Testis (tissue), 3 donors: ENCODE data around the gene VILL. TPM values are rescaled to one million over a fixed set of nuclear protein-coding genes. Genes with fewer than 3 reads are reported as not detected.

Source experiments
- DNase-seq: peaks from one replicate; pipeline ENCODE4 v3.0.0-alpha.2; 2019
- H3K27ac ChIP-seq, 2 donors: fragments of 200-600 bp; sonication (generic); one replicate each; pipeline ENCODE4 v1.5.1; 2019
- H3K27me3 ChIP-seq: fragments of 200-600 bp; sonication (generic); one replicate; pipeline ENCODE4 v1.5.1; 2019
- H3K36me3 ChIP-seq: fragments of 200-600 bp; sonication (generic); one replicate; pipeline ENCODE4 v1.5.1; 2017; ENCODE audit warnings: low read depth; ENCODE audit errors: missing control alignments
- H3K4me1 ChIP-seq: fragments of 200-600 bp; sonication (generic); one replicate; pipeline ENCODE4 v1.5.1; 2019
- H3K4me3 ChIP-seq, 2 donors: fragments of 200-600 bp; sonication (generic); one replicate each; pipeline ENCODE4 v1.5.1; 2017 to 2019
- H3K9me3 ChIP-seq: fragments of 200-600 bp; sonication (generic); one replicate; pipeline ENCODE4 v1.5.1; 2017
- CTCF ChIP-seq, 3 experiments: fragments of 450-650 bp in 2 of 3; fragments of 200-600 bp in 1 of 3; sonication (generic) in 1 of 3; IDR thresholded peaks; one replicate each; pipeline ENCODE4 v1.5.1; 2016 to 2019; ENCODE audit warnings: antibody characterized with exemption in 3 of 3, mild to moderate bottlenecking in 2 of 3, moderate library complexity in 1 of 3
- POLR2A ChIP-seq: fragments of 450-650 bp; IDR thresholded peaks from one replicate; pipeline ENCODE4 v1.6.1; 2017; ENCODE audit warnings: antibody characterized with exemption, mild to moderate bottlenecking, moderate library complexity
- WGBS, 2 donors: methylation state at CpG; one replicate each; pipeline ENCODE4 v1.1.5; 2018; 5-methylcytosine and 5-hydroxymethylcytosine counted together
- intact Hi-C: fragments of 100-400 bp; cut with DNase I; formaldehyde crosslinking; loops from one replicate; pipeline ENCODE4 v1.15.1; 2023; ENCODE audit warnings: low total_unique reads
- polyA plus RNA-seq: library from polyadenylated mRNA; stranded (reverse); fragments of 350-450 nt; fragmentation: Illumina TruSeq; extraction: RNeasy Lipid Tissue Mini Kit (QIAGEN cat#74804); gene quantifications from one replicate; pipeline ENCODE4 v1.2.3, GENCODE V29; 2014; ENCODE audit warnings: low read depth, low replicate concordance; ENCODE audit not compliant: insufficient read depth
- total RNA-seq, 2 donors: library from RNA; depleted of rRNA; stranded (reverse); fragments of >200 nt; gene quantifications; one replicate each; pipeline ENCODE4 v1.2.3, GENCODE V29; 2016

Gene VILL
- total and polyA plus RNA-seq, 3 donors from 2014 or later, result 9.5 to 17.4 (median 16.3) TPM

- H3K9me3 ChIP-seq, result no peaks in the 10 kb centered on the region
- WGBS, 2 donors, result 85 to 87% methylated on average over 7 of the region's 7 CpGs
- H3K27ac ChIP-seq, result no peak overlapping the region
- H3K4me3 ChIP-seq, result no peak overlapping the region
- H3K36me3 ChIP-seq, result no peaks in the 10 kb centered on the region
- DNase-seq, result no peak
- no peaks in the 10 kb centered on the region for H3K27me3 ChIP-seq
- no peak for TF ChIP-seq POLR2A
- no peak for TF ChIP-seq CTCF (IDR thresholded peaks at IDR 0.05)
- intact Hi-C loops, result no loop called here
- no peaks in the 10 kb centered on the region for H3K4me1 ChIP-seq
Measured at GRCh38 chr3:37984051-37984450, 6.5 kb upstream of the VILL start.

GRCh38 chr3:37984596-37984995 is 6.0 kb upstream of the VILL start:
- no peaks in the 10 kb centered on the region for H3K9me3 ChIP-seq
- WGBS, 2 donors, result 91 to 93% methylated on average over 3 to 7 of the region's 7 CpGs
- no peaks in the 10 kb centered on the region for H3K4me1 ChIP-seq
- H3K4me3 ChIP-seq, result no peak overlapping the region
- no peaks in the 10 kb centered on the region for H3K36me3 ChIP-seq
- no peak overlapping the region for H3K27ac ChIP-seq
- DNase-seq, result peak; percentile 10
- intact Hi-C loops, result no loop called here
- H3K27me3 ChIP-seq, result no peaks in the 10 kb centered on the region
- TF ChIP-seq CTCF (IDR thresholded peaks at IDR 0.05), result no peak
- no peak for TF ChIP-seq POLR2A

- TF ChIP-seq CTCF (IDR thresholded peaks at IDR 0.05) (no peak), POLR2A (no peak)
- Histone ChIP-seq H3K4me1 (no peaks in the 10 kb centered on the region), H3K9me3 (no peaks in the 10 kb centered on the region), H3K4me3 (no peak overlapping the region), H3K27ac (no peak overlapping the region), H3K36me3 (no peaks in the 10 kb centered on the region), H3K27me3 (no peaks in the 10 kb centered on the region)
- intact Hi-C loops, result no loop called here
- 75 to 83% methylated on average over 6 to 8 of the region's 8 CpGs for WGBS, 2 donors
- DNase-seq, result peak; percentile 37
Measured at GRCh38 chr3:37985637-37986320, 4.8 kb upstream of the VILL start.

GRCh38 chr3:37986479-37987314 is 3.9 kb upstream of the VILL start:
- Histone ChIP-seq H3K4me3 (no peak overlapping the region), H3K27ac (no peak overlapping the region), H3K36me3 (no peaks in the 10 kb centered on the region), H3K27me3 (no peaks in the 10 kb centered on the region), H3K9me3 (no peaks in the 10 kb centered on the region), H3K4me1 (no peaks in the 10 kb centered on the region)
- intact Hi-C loops, result no loop called here
- DNase-seq, result peak; percentile 4
- TF ChIP-seq POLR2A (no peak), CTCF (IDR thresholded peaks at IDR 0.05) (no peak)
- 78 to 93% methylated on average over 5 to 12 of the region's 12 CpGs for WGBS, 2 donors
